Osteocyte (in vitro differentiated cells): Measurements from ENCODE around the gene PGRMC1. TPM values are rescaled to one million over a fixed set of nuclear protein-coding genes. Genes with fewer than 3 reads are reported as not detected.
"Not testable (repeated sequence)": the region's sequence is repeated elsewhere in the genome, so short reads cannot be mapped to it uniquely, and the experiment has no call there.

Experiments
- DNase-seq: peaks from one replicate; pipeline ENCODE4 v3.0.0; 2021; ENCODE audit warnings: mixed read lengths; ENCODE audit not compliant: unreplicated experiment; ENCODE audit errors: extremely low spot score
- H3K27ac Mint-ChIP-seq: one replicate; pipeline ENCODE4 v1.8.0; 2021; ENCODE audit warnings: mild to moderate bottlenecking, mixed read lengths; ENCODE audit not compliant: unreplicated experiment
- H3K27me3 Mint-ChIP-seq: one replicate; pipeline ENCODE4 v1.8.0; 2021; ENCODE audit warnings: mixed read lengths; ENCODE audit not compliant: unreplicated experiment
- H3K36me3 Mint-ChIP-seq: one replicate; pipeline ENCODE4 v1.8.0; 2021; ENCODE audit warnings: mixed read lengths; ENCODE audit not compliant: unreplicated experiment
- H3K4me1 Mint-ChIP-seq: one replicate; pipeline ENCODE4 v1.8.0; 2021; ENCODE audit warnings: mixed read lengths; ENCODE audit not compliant: unreplicated experiment
- H3K4me3 Mint-ChIP-seq: one replicate; pipeline ENCODE4 v1.8.0; 2021; ENCODE audit warnings: mild to moderate bottlenecking, moderate library complexity, mixed read lengths; ENCODE audit not compliant: unreplicated experiment
- H3K9me3 Mint-ChIP-seq: one replicate; pipeline ENCODE4 v1.8.0; 2021; ENCODE audit warnings: mixed read lengths; ENCODE audit not compliant: unreplicated experiment
- CTCF ChIP-seq: fragments of 200-600 bp; sonication (generic); IDR thresholded peaks from 2 replicates; pipeline ENCODE4 v1.5.0; 2021; ENCODE audit warnings: antibody characterized with exemption, mild to moderate bottlenecking, moderate library complexity
- total RNA-seq: library from RNA; stranded (reverse); gene quantifications from 2 replicates; pipeline ENCODE4 v1.2.1, GENCODE V29; 2021

The PGRMC1 gene
- total RNA-seq, 1 donor from 2014 or later = 61.9 TPM

GRCh38 chrX:119208401-119209057, 27.6 kb upstream of the PGRMC1 start:
- no peak overlapping the region for H3K4me3 Mint-ChIP-seq
- H3K36me3 Mint-ChIP-seq = no peaks in the 10 kb centered on the region
- H3K4me1 Mint-ChIP-seq = no peaks in the 10 kb centered on the region
- no peak for DNase-seq
- H3K9me3 Mint-ChIP-seq = no peaks in the 10 kb centered on the region
- TF ChIP-seq CTCF = no peak
- H3K27me3 Mint-ChIP-seq = peaks cover 3% of the 10 kb centered on the region
- H3K27ac Mint-ChIP-seq = no peak overlapping the region

GRCh38 chrX:119210931-119211648, 25.0 kb upstream of the PGRMC1 start:
- not testable (repeated sequence) for H3K27ac Mint-ChIP-seq, H3K9me3 Mint-ChIP-seq, H3K36me3 Mint-ChIP-seq, DNase-seq, H3K4me3 Mint-ChIP-seq, H3K4me1 Mint-ChIP-seq
- H3K27me3 Mint-ChIP-seq = peaks cover 11% of the 10 kb centered on the region

GRCh38 chrX:119211649-119212014, 24.5 kb upstream of the PGRMC1 start:
- no peak for TF ChIP-seq CTCF
- H3K9me3 Mint-ChIP-seq = no peaks in the 10 kb centered on the region
- H3K4me1 Mint-ChIP-seq = no peaks in the 10 kb centered on the region
- H3K36me3 Mint-ChIP-seq = no peaks in the 10 kb centered on the region
- peaks cover 11% of the 10 kb centered on the region for H3K27me3 Mint-ChIP-seq
- H3K27ac Mint-ChIP-seq = no peak overlapping the region
- H3K4me3 Mint-ChIP-seq = no peak overlapping the region
- no peak for DNase-seq

GRCh38 chrX:119218198-119218597, 17.9 kb upstream of the PGRMC1 start:
- H3K4me3 Mint-ChIP-seq = no peak overlapping the region
- H3K27me3 Mint-ChIP-seq = peaks cover 28% of the 10 kb centered on the region
- peaks cover 6% of the 10 kb centered on the region for H3K9me3 Mint-ChIP-seq
- TF ChIP-seq CTCF = peak; percentile 56
- no peaks in the 10 kb centered on the region for H3K4me1 Mint-ChIP-seq
- H3K27ac Mint-ChIP-seq = no peak overlapping the region
- no peak for DNase-seq
- no peaks in the 10 kb centered on the region for H3K36me3 Mint-ChIP-seq

GRCh38 chrX:119222932-119223331, 13.2 kb upstream of the PGRMC1 start:
- Mint-ChIP-seq H3K9me3 (peaks cover 6% of the 10 kb centered on the region), H3K27ac (no peak overlapping the region), H3K27me3 (peaks cover 14% of the 10 kb centered on the region), H3K36me3 (no peaks in the 10 kb centered on the region), H3K4me1 (peaks cover 7% of the 10 kb centered on the region), H3K4me3 (no peak overlapping the region)
- TF ChIP-seq CTCF = no peak
- DNase-seq = no peak
